ENCODE measurements around the gene PROSER3. TPM values are rescaled to one million over a fixed set of nuclear protein-coding genes. Genes with fewer than 3 reads are reported as not detected.

PROSER3 gene
- polyA plus RNA-seq, 3 donors = 1.8 to 14.7 (median 2.9) TPM

- peak overlapping the region in 1 of 7 donors; percentile 72 for H3K27ac Mint-ChIP-seq
Observed at GRCh38 chr19:35753634-35754369, 4.2 kb upstream of the PROSER3 start.

More at GRCh38 chr19:35753634-35754369, 4.2 kb upstream of the PROSER3 start:
- Histone ChIP-seq H3K79me2 (ENCODE audit: insufficient read depth, low read length) (peaks cover 11% of the 10 kb centered on the region), H3K4me2 (replicated peaks; ENCODE audit: extremely low read depth, low read length, poor library complexity, severe bottlenecking) (no peak overlapping the region), H2AFZ (ENCODE audit: insufficient read depth, low read depth, low read length, poor library complexity, severe bottlenecking) (no peak overlapping the region), H4K20me1 (ENCODE audit: insufficient read depth, low read length) (peaks cover 6% of the 10 kb centered on the region), H3K27ac (ENCODE audit: low read depth in 1 of 2, low read length in 2 of 2) (no peak overlapping the region), H3K4me1 (ENCODE audit: control insufficient read depth in 1 of 2, insufficient read depth in 2 of 2, low read length in 2 of 2) (peaks cover 33 to 47% of the 10 kb centered on the region in 2 donors), H3K9ac (ENCODE audit: insufficient read depth, low read length, poor library complexity, severe bottlenecking) (no peak overlapping the region), H3K36me3 (replicated peaks in 1 of 2; ENCODE audit: control insufficient read depth in 1 of 2, insufficient read depth in 2 of 2, low read length in 2 of 2) (peaks cover 24 to 30% of the 10 kb centered on the region in 2 donors), H3K27me3 (ENCODE audit: control insufficient read depth in 2 of 2, insufficient read depth in 2 of 2, low read length in 2 of 2) (peaks cover 9 to 21% of the 10 kb centered on the region in 2 donors), H3K9me3 (replicated peaks in 1 of 2; ENCODE audit: control insufficient read depth in 1 of 2, insufficient read depth in 1 of 2, low read length in 2 of 2) (no peaks in the 10 kb centered on the region), H3K4me3 (replicated peaks in 1 of 3; ENCODE audit: low read depth in 2 of 3, low read length in 3 of 3) (no peak overlapping the region)
- Mint-ChIP-seq H3K4me1 (peaks cover 36% of the 10 kb centered on the region), H3K27me3 (ENCODE audit: low read depth in 3 of 3) (peaks cover 18 to 32% (median 25%) of the 10 kb centered on the region in 3 donors), H3K9me3 (peaks cover 0 to 8% (median 3%) of the 10 kb centered on the region in 7 donors), H3K36me3 (peaks cover 34 to 39% of the 10 kb centered on the region in 2 donors), H3K4me3 (peak overlapping the region in 1 of 2 donors; percentile 30)
- no peak for DNase-seq
- no peak for TF ChIP-seq CTCF (IDR thresholded peaks at IDR 0.05)
- intact Hi-C loops (cut with micrococcal nuclease) = loop anchor here in 1 of 2 donors (10.0 kb wide), 1 partner anchor 361 kb away; the partner anchor contains the start of genes OVOL3, POLR2I and TBCB
- 97% methylated on average over 17 of the region's 20 CpGs for WGBS (ENCODE audit: insufficient coverage)

All from CD14-positive monocyte (primary cell).